Fibroblast of pulmonary artery (primary cell): ENCODE results near the gene ZNF292.

Experiments
- DNase-seq: peaks from one replicate; pipeline ENCODE4 v3.0.0-alpha.2; 2010; ENCODE audit warnings: low read depth
- H3K4me3 ChIP-seq: replicated peaks from 2 replicates; pipeline ENCODE4 v1.5.1; 2011; ENCODE audit warnings: low read depth, mild to moderate bottlenecking, control low read depth, low read length, moderate library complexity
- TF ChIP-seq, protein P1 (sequence below): IDR thresholded peaks from 2 replicates; pipeline ENCODE4 v1.5.1; 2011; ENCODE audit warnings: mild to moderate bottlenecking, control low read depth, low read length, inconsistent platforms; ENCODE audit errors: missing control alignments

ZNF292 gene

DNA sequence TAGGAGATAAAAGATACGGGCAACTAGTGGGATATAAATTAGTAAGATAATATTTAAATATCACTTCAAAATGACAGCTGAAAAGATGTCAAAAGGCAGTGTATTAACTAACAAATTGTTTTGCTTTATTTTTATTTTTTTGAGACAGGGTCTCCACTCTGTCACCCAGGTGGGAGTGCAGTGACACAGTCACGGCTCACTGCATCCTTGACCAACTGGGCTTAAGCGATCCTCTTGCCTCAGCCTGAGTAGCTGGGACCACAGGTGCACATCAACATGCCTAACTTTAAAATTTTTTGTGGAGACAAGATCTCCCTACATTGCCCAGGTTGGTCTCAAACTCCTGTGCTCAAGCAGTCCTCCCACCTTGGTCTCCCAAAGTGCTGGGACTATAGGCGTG lies 5.9 kb downstream of the ZNF292 start:
- H3K4me3 ChIP-seq, result no peak overlapping the region
- DNase-seq, result no peak
- TF ChIP-seq, protein P1, sequence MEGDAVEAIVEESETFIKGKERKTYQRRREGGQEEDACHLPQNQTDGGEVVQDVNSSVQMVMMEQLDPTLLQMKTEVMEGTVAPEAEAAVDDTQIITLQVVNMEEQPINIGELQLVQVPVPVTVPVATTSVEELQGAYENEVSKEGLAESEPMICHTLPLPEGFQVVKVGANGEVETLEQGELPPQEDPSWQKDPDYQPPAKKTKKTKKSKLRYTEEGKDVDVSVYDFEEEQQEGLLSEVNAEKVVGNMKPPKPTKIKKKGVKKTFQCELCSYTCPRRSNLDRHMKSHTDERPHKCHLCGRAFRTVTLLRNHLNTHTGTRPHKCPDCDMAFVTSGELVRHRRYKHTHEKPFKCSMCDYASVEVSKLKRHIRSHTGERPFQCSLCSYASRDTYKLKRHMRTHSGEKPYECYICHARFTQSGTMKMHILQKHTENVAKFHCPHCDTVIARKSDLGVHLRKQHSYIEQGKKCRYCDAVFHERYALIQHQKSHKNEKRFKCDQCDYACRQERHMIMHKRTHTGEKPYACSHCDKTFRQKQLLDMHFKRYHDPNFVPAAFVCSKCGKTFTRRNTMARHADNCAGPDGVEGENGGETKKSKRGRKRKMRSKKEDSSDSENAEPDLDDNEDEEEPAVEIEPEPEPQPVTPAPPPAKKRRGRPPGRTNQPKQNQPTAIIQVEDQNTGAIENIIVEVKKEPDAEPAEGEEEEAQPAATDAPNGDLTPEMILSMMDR, result no peak

DNA sequence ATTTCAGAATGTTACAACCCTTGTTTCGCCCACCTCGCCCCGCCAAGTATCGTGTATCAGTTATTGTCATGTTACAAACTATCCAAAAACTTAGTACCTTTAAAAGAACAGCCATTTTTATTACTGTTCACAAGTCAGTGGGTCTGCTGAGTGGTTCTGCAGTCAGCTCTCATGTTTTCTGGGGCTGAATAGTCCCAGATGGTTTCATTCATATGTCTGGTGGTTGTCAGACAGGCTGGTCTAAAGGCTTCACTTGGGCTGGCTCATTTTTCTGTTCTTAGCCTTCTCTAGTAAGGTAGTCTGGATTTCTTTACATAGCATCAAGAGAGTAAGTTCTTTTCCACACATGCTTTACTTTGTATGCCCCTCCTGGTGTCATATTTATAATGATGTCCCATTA lies 8.6 kb downstream of the ZNF292 start:
- H3K4me3 ChIP-seq, result no peak overlapping the region
- DNase-seq, result no peak
- TF ChIP-seq, protein P1, result no peak

DNA sequence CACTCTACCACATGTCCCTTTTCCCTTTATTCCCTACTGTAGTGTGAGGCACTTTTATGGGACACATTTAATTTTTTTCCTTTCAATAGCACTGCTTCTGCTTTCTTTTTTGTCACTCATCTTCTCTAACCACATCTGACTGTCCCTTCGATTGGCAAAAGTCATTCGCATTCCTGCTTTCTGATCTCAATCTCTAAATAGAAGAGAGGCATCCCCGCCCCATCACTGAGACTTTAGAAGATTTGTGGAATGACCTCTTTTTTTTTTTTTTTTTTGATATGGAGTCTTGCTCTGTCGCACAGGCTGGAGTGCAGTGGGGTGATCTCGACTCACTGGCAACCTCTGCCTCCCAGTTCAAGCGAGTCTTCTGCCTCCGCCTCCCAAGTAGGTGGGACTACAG lies 9.1 kb downstream of the ZNF292 start:
- TF ChIP-seq, protein P1, result no peak

DNA sequence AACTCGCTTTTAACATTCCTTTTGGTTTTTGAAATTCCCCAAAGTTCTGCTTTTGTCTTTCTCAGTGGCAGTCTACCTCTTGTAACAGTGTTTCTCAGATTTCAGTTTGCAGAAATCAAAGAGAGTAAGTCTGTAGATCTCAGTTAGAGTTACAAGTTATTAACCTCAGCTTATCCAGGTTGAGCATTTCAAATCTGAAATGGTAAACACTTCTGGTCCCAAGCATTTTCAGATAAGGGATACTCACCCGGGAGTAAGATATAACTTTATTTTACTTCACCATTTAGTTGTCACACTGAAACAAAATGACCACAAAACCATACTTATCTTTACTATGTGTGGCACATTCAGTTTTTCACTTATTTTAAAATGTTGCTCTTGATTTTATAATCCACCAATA lies 9.8 kb downstream of the ZNF292 start:
- TF ChIP-seq, protein P1, result no peak
- no peak overlapping the region for H3K4me3 ChIP-seq
- DNase-seq, result no peak

More for the DNA sequence above, 9.1 kb downstream of the ZNF292 start:
- DNase-seq, result no peak
- H3K4me3 ChIP-seq, result no peak overlapping the region

DNA sequence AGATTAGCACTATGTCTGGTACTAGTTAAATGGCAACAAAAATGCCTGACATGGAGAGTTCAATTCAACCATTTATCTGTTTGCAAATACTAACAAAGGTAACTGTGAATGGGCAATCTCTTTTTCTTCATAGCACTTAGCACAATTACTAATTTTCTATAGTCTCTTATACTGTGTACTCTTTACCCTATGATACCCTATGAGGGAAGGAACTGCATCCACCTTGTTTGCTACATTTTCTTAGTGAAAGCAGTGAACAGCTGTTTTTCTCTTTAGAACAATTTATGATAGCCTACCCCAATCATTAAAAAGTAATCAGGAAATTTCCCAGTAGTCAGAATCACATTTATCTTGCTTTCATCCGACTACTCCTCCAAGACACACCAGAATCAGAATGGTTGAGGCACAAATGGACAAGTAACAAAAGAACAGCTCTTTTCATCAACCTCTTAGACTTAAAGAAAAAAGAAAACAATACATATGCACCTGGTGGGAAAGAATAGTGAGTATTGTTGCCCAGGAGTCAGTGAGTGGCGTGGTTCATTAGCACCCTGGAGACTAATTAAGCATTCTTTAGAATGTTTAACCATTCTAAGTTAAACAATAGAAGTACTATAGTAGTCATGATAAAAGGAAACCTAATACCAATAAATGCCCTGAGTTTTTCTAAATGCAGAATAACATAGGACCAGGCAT lies 16.7 kb downstream of the ZNF292 start:
- no peak for DNase-seq
- TF ChIP-seq, protein P1, result no peak
- no peak overlapping the region for H3K4me3 ChIP-seq

DNA sequence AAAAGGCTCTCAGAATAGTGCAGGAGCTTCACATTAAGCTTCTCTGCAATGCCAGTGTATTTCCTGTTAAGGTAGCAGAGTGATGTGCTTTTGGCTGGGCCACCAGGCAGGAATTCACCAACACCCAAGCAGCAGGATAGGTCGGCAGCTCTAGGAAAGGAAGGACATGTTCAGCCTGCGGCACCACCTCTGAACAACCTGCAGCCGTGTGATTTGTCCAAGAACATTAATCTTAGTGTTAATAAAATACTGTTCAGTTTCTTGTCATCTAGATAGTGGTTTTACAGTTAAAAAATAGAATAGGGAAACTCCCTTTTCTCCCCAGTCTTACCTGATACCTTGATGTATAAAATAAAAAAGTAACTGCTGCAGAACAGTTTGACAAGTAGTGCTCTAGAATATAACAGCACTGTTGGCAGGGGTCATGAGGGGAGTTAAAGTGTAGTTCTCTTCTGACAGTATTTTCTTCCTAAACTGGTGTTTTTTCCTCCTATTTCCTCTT lies 18.8 kb downstream of the ZNF292 start:
- no peak overlapping the region for H3K4me3 ChIP-seq
- DNase-seq, result no peak
- TF ChIP-seq, protein P1, result no peak

DNA sequence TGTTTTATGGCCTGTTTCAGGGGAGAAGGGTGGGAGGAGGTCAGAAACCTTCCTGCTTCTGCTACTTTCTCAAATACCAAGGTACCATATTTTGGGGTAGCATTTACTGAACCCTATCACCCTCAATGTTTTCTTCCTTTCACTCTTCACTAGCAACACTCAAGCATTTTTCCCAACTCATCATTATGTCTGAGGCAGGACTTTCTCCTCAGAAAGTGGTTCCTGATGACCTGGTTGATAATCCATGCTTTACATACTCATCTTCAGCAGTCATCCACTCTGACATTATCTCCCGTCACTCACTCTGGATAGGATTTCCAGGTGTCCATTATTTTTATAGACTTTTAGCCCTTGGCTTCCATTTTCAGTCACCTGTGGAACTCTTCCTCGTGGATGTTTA lies 21.1 kb downstream of the ZNF292 start:
- no peak for DNase-seq
- H3K4me3 ChIP-seq, result no peak overlapping the region
- TF ChIP-seq, protein P1, result no peak
